ENCODE results near the gene UIMC1.
"Not testable (repeated sequence)": the region's sequence is repeated elsewhere in the genome, so short reads cannot be mapped to it uniquely, and the experiment has no call there.

The UIMC1 gene

DNA sequence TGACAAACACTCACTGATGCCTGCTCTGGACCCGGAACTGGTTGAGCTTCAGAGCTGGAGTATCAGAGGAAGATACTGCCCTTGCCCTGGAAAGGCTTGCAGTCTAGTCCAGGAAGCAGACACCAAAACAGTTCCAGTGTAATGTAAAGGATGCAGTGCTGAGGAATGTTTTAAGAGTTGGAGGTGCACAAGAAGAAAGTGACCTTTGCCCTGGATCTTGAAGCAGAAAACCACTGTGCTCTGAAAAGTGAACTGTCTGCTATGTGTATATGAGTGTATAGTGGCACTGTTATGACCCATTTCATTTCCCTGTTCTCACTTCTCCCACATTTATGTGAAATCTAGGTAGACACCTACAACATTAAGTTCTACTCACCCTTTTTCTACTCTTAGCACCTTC is 18.0 kb upstream of the UIMC1 start:
- H3K4me3 ChIP-seq (ENCODE audit: low read length): no peak overlapping the region
- no peak for TF ChIP-seq ZNF274 (IDR thresholded peaks at IDR 0.05; ENCODE audit: low read depth, low read length)

DNA sequence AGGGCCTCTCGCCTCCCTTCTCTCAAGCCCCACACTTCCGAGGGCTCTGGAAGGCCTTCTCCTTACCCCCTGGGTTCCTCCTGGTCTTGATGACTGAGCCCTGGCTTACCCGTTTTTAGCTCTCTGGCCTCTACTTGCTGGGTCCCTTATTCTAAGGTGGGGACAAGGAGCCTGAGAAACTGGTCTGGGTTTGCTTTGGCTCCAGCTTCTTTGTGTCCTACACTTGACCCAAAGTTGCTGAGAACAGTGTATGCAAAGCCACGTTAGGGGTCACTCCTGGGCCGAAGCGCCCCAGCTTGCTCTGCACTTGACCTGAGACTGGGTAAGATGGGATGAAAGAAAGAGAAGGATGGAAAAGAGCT is 16.7 kb upstream of the UIMC1 start:
- no peak for TF ChIP-seq ZNF274 (IDR thresholded peaks at IDR 0.05; ENCODE audit: low read depth, low read length)

GRCh38 chr5:177022386-177023302 is 16.1 kb upstream of the UIMC1 start, which contains the start of gene ZNF346:
ZNF346 (plus strand) TSS chr5:177022696; CDS start chr5:177022739, 43 bp downstream.
- no peak for TF ChIP-seq ZNF274 (IDR thresholded peaks at IDR 0.05; ENCODE audit: low read depth, low read length)
- peak within 1 kb of the TSS; percentile 64 for H3K4me3 ChIP-seq (ENCODE audit: low read length)

More for the DNA sequence above, 16.7 kb upstream of the UIMC1 start:
- H3K4me3 ChIP-seq (ENCODE audit: low read length): peak overlapping the region; percentile 64

DNA sequence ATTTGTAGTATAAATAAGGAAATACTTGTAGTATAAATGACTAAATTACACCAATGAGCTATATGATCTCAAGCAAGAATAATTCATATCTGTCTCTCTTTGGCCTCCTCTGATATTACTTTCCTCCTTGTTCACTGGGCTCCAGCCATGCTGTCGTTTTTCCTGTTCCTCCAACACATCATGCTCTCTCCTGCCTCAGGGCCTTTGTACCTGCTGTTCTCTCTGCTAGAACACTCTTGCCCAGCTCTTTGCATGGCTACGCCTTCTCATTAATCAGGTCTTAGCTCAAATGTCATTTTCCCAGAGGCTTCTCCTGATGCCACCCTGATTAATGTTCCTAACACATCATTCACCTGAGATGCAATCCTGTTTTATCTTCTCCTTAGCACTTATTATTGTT is 13.5 kb upstream of the UIMC1 start:
- no peak overlapping the region for H3K4me3 ChIP-seq (ENCODE audit: low read length)
- no peak for TF ChIP-seq ZNF274 (IDR thresholded peaks at IDR 0.05; ENCODE audit: low read depth, low read length)

DNA sequence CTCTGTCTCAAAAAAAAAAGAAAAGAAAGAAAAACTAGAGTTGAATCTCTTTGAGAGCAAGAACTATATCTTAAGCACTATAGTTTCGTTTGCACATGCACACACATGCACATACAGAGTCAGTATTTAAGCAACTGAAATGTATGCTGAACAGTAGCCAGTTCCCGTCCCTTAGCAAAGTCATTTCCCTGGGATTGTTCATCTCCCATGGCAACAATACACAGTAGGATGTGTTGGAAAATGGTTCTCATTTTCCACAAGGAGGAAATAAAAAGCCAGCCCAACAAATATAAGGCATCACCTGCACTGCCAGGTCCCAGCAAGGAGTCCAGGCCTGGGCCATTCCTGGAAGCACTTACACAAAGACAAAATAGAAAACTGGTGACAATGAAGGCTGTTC is 11.8 kb upstream of the UIMC1 start:
- H3K4me3 ChIP-seq (ENCODE audit: low read length): no peak overlapping the region
- no peak for TF ChIP-seq ZNF274 (IDR thresholded peaks at IDR 0.05; ENCODE audit: low read depth, low read length)

DNA sequence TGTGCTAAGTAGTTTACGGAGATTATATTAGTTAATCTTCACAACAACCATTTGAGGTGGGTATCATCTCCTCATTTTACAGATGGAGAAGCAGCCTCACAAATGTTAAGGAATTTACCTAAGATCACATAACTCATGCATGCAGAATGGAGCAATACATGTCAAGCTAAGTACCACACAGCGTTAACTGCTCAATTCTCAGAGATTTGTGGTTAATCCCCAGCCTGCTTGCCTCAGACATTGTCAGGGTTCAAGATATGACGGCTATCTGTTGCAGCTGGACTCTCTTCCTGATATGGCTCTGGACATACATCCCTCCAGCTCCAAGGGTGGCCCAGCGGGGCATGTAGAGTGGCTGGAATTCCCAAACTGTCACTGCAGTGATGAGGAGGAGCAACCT is 8.6 kb upstream of the UIMC1 start:
- no peak overlapping the region for H3K4me3 ChIP-seq (ENCODE audit: low read length)
- no peak for TF ChIP-seq ZNF274 (IDR thresholded peaks at IDR 0.05; ENCODE audit: low read depth, low read length)

GRCh38 chr5:177010153-177010552 is 3.6 kb upstream of the UIMC1 start:
- H3K4me3 ChIP-seq (ENCODE audit: low read length): no peak overlapping the region
- TF ChIP-seq ZNF274 (IDR thresholded peaks at IDR 0.05; ENCODE audit: low read depth, low read length): no peak

- no peak overlapping the region for H3K4me3 ChIP-seq (ENCODE audit: low read length)
- no peak for TF ChIP-seq ZNF274 (IDR thresholded peaks at IDR 0.05; ENCODE audit: low read depth, low read length)
These were observed 2.1 kb upstream of the UIMC1 start for GRCh38 chr5:177008716-177009115.

DNA sequence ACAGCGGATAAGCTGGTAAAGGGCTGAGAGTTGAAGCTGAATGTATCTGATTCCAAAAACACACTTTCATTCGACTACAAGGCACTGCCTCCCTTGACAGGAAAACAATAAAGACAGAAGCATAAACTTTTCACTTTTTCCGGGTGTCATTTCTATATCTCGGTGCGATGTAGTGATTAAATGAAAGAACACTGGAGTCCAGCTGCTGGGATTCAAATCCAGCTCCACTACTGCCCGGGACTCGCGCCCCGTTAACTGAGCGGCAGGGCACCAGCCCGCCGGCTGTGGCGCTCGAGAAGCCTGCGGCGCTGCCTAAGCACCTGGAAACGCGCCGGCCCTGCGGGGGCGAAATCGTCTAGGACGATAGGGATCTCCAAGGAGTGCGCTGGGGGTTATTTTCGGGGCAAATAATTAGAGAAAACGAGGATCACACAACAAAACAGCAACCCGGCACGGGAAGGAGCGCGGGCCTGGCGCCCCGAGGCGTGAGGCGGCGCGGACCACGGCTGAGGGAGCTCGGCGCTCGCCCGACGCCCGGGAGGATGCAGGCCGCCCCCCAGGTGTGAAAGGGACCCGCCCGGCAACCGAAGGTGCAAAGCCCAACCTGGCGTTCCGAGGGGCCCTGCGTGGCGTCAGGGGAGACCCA is 837 bp downstream of the UIMC1 start:
- H3K4me3 ChIP-seq (ENCODE audit: low read length): peak overlapping the region; percentile 85
- TF ChIP-seq ZNF274 (IDR thresholded peaks at IDR 0.05; ENCODE audit: low read depth, low read length): no peak

DNA sequence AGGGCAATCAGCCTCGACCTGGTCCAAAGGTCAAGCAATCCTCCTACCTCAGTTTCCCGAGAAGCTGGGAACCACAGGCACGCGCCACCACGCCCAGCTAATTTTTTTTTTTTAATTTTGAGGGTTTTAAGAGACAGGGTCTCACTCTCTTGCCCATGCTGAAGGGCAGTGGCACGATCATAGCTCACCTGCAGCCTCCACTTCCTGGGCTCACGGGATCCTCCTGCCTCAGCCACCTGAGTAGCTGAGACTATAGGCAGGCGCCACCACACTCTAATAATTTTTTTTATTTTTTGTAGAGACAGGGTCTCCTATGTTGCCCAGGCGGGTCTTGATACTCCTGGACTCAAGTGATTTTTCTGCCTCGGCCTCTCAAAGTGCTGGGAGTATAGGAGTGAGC is 1.6 kb downstream of the UIMC1 start:
- H3K4me3 ChIP-seq (ENCODE audit: low read length): peak overlapping the region; percentile 85
- TF ChIP-seq ZNF274 (IDR thresholded peaks at IDR 0.05; ENCODE audit: low read depth, low read length): no peak

DNA sequence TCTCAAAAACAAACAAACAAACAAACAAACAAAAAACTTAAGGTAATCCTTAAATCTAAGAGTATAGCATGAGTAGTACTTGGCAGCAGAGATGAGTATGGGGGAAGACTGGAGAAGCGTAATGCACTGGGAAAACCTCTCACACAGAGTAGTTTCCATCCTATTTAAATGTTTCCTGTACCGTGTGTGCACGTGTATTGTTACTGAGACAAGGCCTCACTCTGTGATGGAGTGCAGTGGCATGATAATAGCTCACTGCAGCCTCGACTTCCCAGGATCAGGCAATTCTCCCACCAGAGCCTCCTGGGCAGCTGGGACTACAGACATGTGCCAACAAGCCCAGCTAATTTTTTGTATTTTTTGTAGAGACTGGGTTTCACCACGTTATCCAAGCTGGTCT is 2.9 kb downstream of the UIMC1 start:
- H3K4me3 ChIP-seq (ENCODE audit: low read length): no peak overlapping the region
- TF ChIP-seq ZNF274 (IDR thresholded peaks at IDR 0.05; ENCODE audit: low read depth, low read length): no peak

GRCh38 chr5:176999526-176999925 is 7.1 kb downstream of the UIMC1 start:
- H3K4me3 ChIP-seq (ENCODE audit: low read length): not testable (repeated sequence)

DNA sequence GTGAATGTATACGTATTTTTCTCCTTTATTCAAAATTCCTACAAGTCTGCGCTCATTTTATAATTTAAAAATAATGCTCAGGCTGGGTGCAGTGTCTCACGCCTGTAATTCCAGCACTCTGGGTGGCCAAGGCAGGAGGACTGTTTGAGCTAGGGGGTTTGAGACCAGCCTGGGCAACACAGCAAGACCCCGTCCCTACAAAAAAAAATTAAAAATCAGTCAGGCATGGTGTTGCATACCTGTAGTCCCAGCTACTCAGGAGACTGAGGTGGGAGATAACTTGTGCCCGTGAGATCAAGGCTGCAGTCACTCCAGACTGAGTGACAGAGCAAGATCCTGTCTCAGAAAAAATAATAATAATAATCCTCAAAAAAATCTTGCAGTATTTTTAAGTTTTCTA is 7.8 kb downstream of the UIMC1 start:
- H3K4me3 ChIP-seq (ENCODE audit: low read length): no peak overlapping the region
- no peak for TF ChIP-seq ZNF274 (IDR thresholded peaks at IDR 0.05; ENCODE audit: low read depth, low read length)

- no peak for TF ChIP-seq ZNF274 (IDR thresholded peaks at IDR 0.05; ENCODE audit: low read depth, low read length)
- H3K4me3 ChIP-seq (ENCODE audit: low read length): peak overlapping the region; percentile 7; the same call in 1 of the 2 replicates
These were observed 9.8 kb downstream of the UIMC1 start for GRCh38 chr5:176996780-176997179.

All from GM08714 (cell line).